Pancreas (tissue), 10 donors: ENCODE measurements around the gene TCF25. TPM values are rescaled to one million over a fixed set of nuclear protein-coding genes. Genes with fewer than 3 reads are reported as not detected.

ENCODE experiments used
- ATAC-seq, 4 donors: fragments of 200-7000 bp; cut with Tn5 transposase; one replicate each; pipeline versions ENCODE4 v1.8.0 to v1.9.1; 2020; ENCODE audit warnings: mild to moderate bottlenecking in 4 of 4, moderate library complexity in 4 of 4
- DNase-seq, 6 donors: peaks; one replicate each; pipeline ENCODE4 v3.0.0-alpha.2; 2020
- FAIRE-seq: peaks from 2 replicates; lab custom pipeline; 2012; peaks lifted over from hg19 to GRCh38; lab: Jason Lieb, UNC
- H3K27ac ChIP-seq, 4 donors: fragments of 200-600 bp; sonication (generic); 1 replicate in 3 of 4; 2 replicates in 1 of 4; pipeline versions ENCODE4 v1.5.0 to v1.8.0; 2020
- H3K27me3 ChIP-seq, 4 donors: fragments of 200-600 bp; one replicate each; pipeline ENCODE4 v1.8.0; 2021
- H3K36me3 ChIP-seq, 3 donors: fragments of 200-600 bp; sonication (generic) in 1 of 3; one replicate each; pipeline versions ENCODE4 v1.5.0 to v1.8.0; 2020 to 2021
- H3K4me1 ChIP-seq, 3 donors: fragments of 200-600 bp; one replicate each; pipeline ENCODE4 v1.8.0; 2021
- H3K4me3 ChIP-seq, 4 donors: fragments of 200-600 bp; sonication (generic) in 2 of 4; one replicate each; pipeline versions ENCODE4 v1.5.0 to v1.8.0; 2020 to 2021
- H3K9me3 ChIP-seq, 4 donors: fragments of 200-600 bp; one replicate each; pipeline ENCODE4 v1.8.0; 2021
- CTCF ChIP-seq, 4 donors: fragments of 200-600 bp; sonication (generic) in 3 of 4; IDR thresholded peaks; one replicate each; pipeline versions ENCODE4 v1.5.0 to v1.8.0; 2021; ENCODE audit warnings: antibody characterized with exemption in 4 of 4
- WGBS, 2 donors: extraction: QIAGEN DNeasy Blood & Tissue Kit; methylation state at CpG; one replicate each; pipeline ENCODE4 v1.1.7; 2013; 5-methylcytosine and 5-hydroxymethylcytosine counted together
- intact Hi-C, 3 donors: fragments of 100-400 bp; cut with DNase I; formaldehyde crosslinking; loops; one replicate each; pipeline versions ENCODE4 v1.11.1 to v1.14.2; 2022
- polyA plus RNA-seq, 2 donors: library from polyadenylated mRNA; stranded (reverse); fragments of 200-250 nt; gene quantifications; one replicate each; pipeline ENCODE4 v1.2.3, GENCODE V29; 2013
- total RNA-seq, 6 donors: library from RNA; stranded (reverse); fragmentation: NEBNext Ultra II Directional in 4 of 6; extraction: Animal tissue kit (Norgen Biotek cat#: 25700) in 4 of 6; gene quantifications; one replicate each; pipeline versions ENCODE4 v1.2.1 to v1.2.4, GENCODE V29; 2021 to 2023
- donor health status: healthy with polysubstance abuse.
- donor health status: DM: no; HTN: no; CAD: no; lungs with moderate emphysema.
- donor health status: DM: no; HTN: no; CAD: no.
- donor health status: control.
- donor health status: control.
- donor health status: Bipolar disorder and iron deficiency.
- donor health status: DM: yes; HTN: yes; CAD: no.
- donor health status: DM: no; HTN: no; CAD: no.
- donor health status: DM: no; HTN: no; CAD: no.
- donor health status: DM: yes; HTN: yes; CAD: no.

Gene TCF25
- total and polyA plus RNA-seq, 8 donors = 81.0 to 250 (median 111) TPM

GRCh38 chr16:89958068-89958467 is 84.7 kb downstream of the TCF25 start:
- no peak for TF ChIP-seq CTCF (IDR thresholded peaks at IDR 0.05)
- no peak for FAIRE-seq
- Histone ChIP-seq H3K27me3 (no peaks in the 10 kb centered on the region), H3K4me3 (no peak overlapping the region), H3K27ac (no peak overlapping the region), H3K4me1 (no peaks in the 10 kb centered on the region), H3K36me3 (peaks cover 0 to 9% (median 0%) of the 10 kb centered on the region in 3 donors), H3K9me3 (no peaks in the 10 kb centered on the region)
- 93 to 94% methylated on average over 7 of the region's 7 CpGs for WGBS, 2 donors
- peak in 1 of 6 donors; percentile 34 for DNase-seq
- intact Hi-C loops = no loop called here
- peak in 3 of 4 donors; percentile 43 to 77 (median 61) for ATAC-seq

GRCh38 chr16:89958596-89958995 is 85.2 kb downstream of the TCF25 start:
- Histone ChIP-seq H3K4me1 (no peaks in the 10 kb centered on the region), H3K9me3 (no peaks in the 10 kb centered on the region), H3K36me3 (peaks cover 0 to 9% (median 0%) of the 10 kb centered on the region in 3 donors), H3K27ac (no peak overlapping the region), H3K27me3 (no peaks in the 10 kb centered on the region), H3K4me3 (no peak overlapping the region)
- no peak for FAIRE-seq
- 97 to 99% methylated on average over 10 of the region's 10 CpGs for WGBS, 2 donors
- peak in 1 of 6 donors; percentile 31 for DNase-seq
- no peak for TF ChIP-seq CTCF (IDR thresholded peaks at IDR 0.05)
- intact Hi-C loops = no loop called here
- ATAC-seq = no peak

- H3K4me3 ChIP-seq = no peak overlapping the region
- intact Hi-C loops = no loop called here
- no peaks in the 10 kb centered on the region for H3K4me1 ChIP-seq
- no peak for TF ChIP-seq CTCF (IDR thresholded peaks at IDR 0.05)
- FAIRE-seq (no peak), ATAC-seq (no peak), DNase-seq (peak in 1 of 6 donors; percentile 48)
- no peaks in the 10 kb centered on the region for H3K9me3 ChIP-seq
- no peaks in the 10 kb centered on the region for H3K27me3 ChIP-seq
- peaks cover 0 to 9% (median 0%) of the 10 kb centered on the region in 3 donors for H3K36me3 ChIP-seq
- no peak overlapping the region for H3K27ac ChIP-seq
- 74 to 83% methylated on average over 13 of the region's 13 CpGs for WGBS, 2 donors
Measured at GRCh38 chr16:89960966-89961365, 87.6 kb downstream of the TCF25 start.

Other genes starting within 250 kb of the TCF25 start
- 10 to 100 TPM; 27.6 to 54.4 (median 30.6) TPM for gene CHMP1A, start 215.9 kb upstream of the TCF25 start, total RNA-seq
- gene CHMP1A, start 215.9 kb upstream of the TCF25 start, polyA plus RNA-seq = 10 to 100 TPM; 54.2 to 71.4 TPM
- gene SPATA33, start 215.8 kb upstream of the TCF25 start, total RNA-seq = 1 to 10 TPM; 2.4 to 6.3 (median 3.3) TPM
- gene SPATA33, start 215.8 kb upstream of the TCF25 start, polyA plus RNA-seq = 1 to 10 TPM; 8.3 to 9.3 TPM
- gene CDK10, start 186.9 kb upstream of the TCF25 start, total RNA-seq = 10 to 100 TPM; 33.7 to 92.7 (median 51.3) TPM
- gene CDK10, start 186.9 kb upstream of the TCF25 start, polyA plus RNA-seq = 100 to 1,000 TPM; 224 to 253 TPM
- gene SPATA2L, start 171.9 kb upstream of the TCF25 start, total RNA-seq = 10 to 100 TPM in 4 of 6 donors, 1 to 10 TPM in 2; 9.2 to 22.3 (median 11.1) TPM
- gene SPATA2L, start 171.9 kb upstream of the TCF25 start, polyA plus RNA-seq = 10 to 100 TPM; 14.8 to 16.6 TPM
- gene VPS9D1, start 152.7 kb upstream of the TCF25 start, total RNA-seq = 1 to 10 TPM; 3.9 to 7.5 (median 5.6) TPM
- 10 to 100 TPM; 27.3 to 30.1 TPM for gene VPS9D1, start 152.7 kb upstream of the TCF25 start, polyA plus RNA-seq
- 10 to 100 TPM in 4 of 6 donors, 1 to 10 TPM in 2; 7.9 to 18.7 (median 10.7) TPM for gene ZNF276, start 152.1 kb upstream of the TCF25 start, total RNA-seq
- 10 to 100 TPM; 29.1 to 49.3 TPM for gene ZNF276, start 152.1 kb upstream of the TCF25 start, polyA plus RNA-seq
- 1 to 10 TPM in 5 of 6 donors, under 1 TPM in 1; 0.51 to 3.0 (median 2.1) TPM for gene FANCA, start 56.9 kb upstream of the TCF25 start, total RNA-seq
- 1 to 10 TPM; 3.7 to 5.7 TPM for gene FANCA, start 56.9 kb upstream of the TCF25 start, polyA plus RNA-seq
- gene SPIRE2, start 45.1 kb upstream of the TCF25 start, total RNA-seq = 1 to 10 TPM; 1.6 to 3.8 (median 2.6) TPM
- 10 to 100 TPM in 1 of 2 donors, 1 to 10 TPM in 1; 6.7 to 11.5 TPM for gene SPIRE2, start 45.1 kb upstream of the TCF25 start, polyA plus RNA-seq
- gene MC1R, start 45.3 kb downstream of the TCF25 start, total RNA-seq = 1 to 10 TPM; 1.1 to 3.3 (median 1.6) TPM
- gene MC1R, start 45.3 kb downstream of the TCF25 start, polyA plus RNA-seq = 10 to 100 TPM in 1 of 2 donors, 1 to 10 TPM in 1; 9.4 to 14.3 TPM
- 10 to 100 TPM in 1 of 6 donors, 1 to 10 TPM in 3, under 1 TPM in 2; 0.37 to 25.4 (median 1.6) TPM for gene TUBB3, start 49.8 kb downstream of the TCF25 start, total RNA-seq
- 1 to 10 TPM; 1.8 to 4.7 TPM for gene TUBB3, start 49.8 kb downstream of the TCF25 start, polyA plus RNA-seq
- gene DEF8, start 75.2 kb downstream of the TCF25 start, total RNA-seq = 10 to 100 TPM; 23.1 to 41.0 (median 27.5) TPM
- 10 to 100 TPM; 68.8 to 72.2 TPM for gene DEF8, start 75.2 kb downstream of the TCF25 start, polyA plus RNA-seq
- gene DBNDD1, start 145.9 kb downstream of the TCF25 start, total RNA-seq = 10 to 100 TPM in 2 of 6 donors, 1 to 10 TPM in 4; 7.3 to 12.9 (median 9.7) TPM
- gene DBNDD1, start 145.9 kb downstream of the TCF25 start, polyA plus RNA-seq = 1 to 10 TPM; 6.2 to 8.9 TPM
- gene PRDM7, start 203.7 kb downstream of the TCF25 start, total RNA-seq = not detected
- gene PRDM7, start 203.7 kb downstream of the TCF25 start, polyA plus RNA-seq = not detected